Prostate gland (tissue), 2 donors: Measurements from ENCODE around the gene USP9X. TPM values are rescaled to one million over a fixed set of nuclear protein-coding genes. Genes with fewer than 3 reads are reported as not detected.
"Not testable (repeated sequence)": the region's sequence is repeated elsewhere in the genome, so short reads cannot be mapped to it uniquely, and the experiment has no call there.

Source experiments
- DNase-seq: peaks from one replicate; pipeline ENCODE4 v3.0.0-alpha.2; 2019; ENCODE audit warnings: low spot score
- H3K27ac ChIP-seq, 2 donors: fragments of 200-600 bp; sonication (generic); 2 replicates each; pipeline ENCODE4 v1.5.1; 2017 to 2019
- H3K27me3 ChIP-seq: fragments of 200-600 bp; sonication (generic); replicated peaks from 2 replicates; pipeline ENCODE4 v1.5.1; 2019; ENCODE audit not compliant: insufficient read depth
- H3K36me3 ChIP-seq, 2 donors: fragments of 200-600 bp; sonication (generic); 1 replicate in 1 of 2; 2 replicates in 1 of 2; pipeline versions ENCODE4 v1.5.1 to v1.8.1; 2017 to 2019
- H3K4me1 ChIP-seq: fragments of 200-600 bp; sonication (generic); replicated peaks from 2 replicates; pipeline ENCODE4 v1.5.1; 2019
- H3K4me3 ChIP-seq, 2 donors: fragments of 200-600 bp; sonication (generic); 2 replicates each; pipeline ENCODE4 v1.5.1; 2017 to 2019
- H3K9me3 ChIP-seq: fragments of 200-600 bp; sonication (generic); 2 replicates; pipeline ENCODE4 v1.5.1; 2017
- CTCF ChIP-seq, 4 experiments: fragments of 200-600 bp in 2 of 4; fragments of 450-650 bp in 2 of 4; sonication (generic) in 2 of 4; IDR thresholded peaks; 1 replicate in 3 of 4; 2 replicates in 1 of 4; pipeline ENCODE4 v1.5.1; 2016 to 2019; ENCODE audit warnings: antibody characterized with exemption in 4 of 4, mild to moderate bottlenecking in 2 of 4, moderate library complexity in 2 of 4
- POLR2A ChIP-seq: fragments of 450-650 bp; IDR thresholded peaks from one replicate; pipeline ENCODE4 v1.6.1; 2016; ENCODE audit warnings: antibody characterized with exemption, mild to moderate bottlenecking
- POLR2AphosphoS5 ChIP-seq: sonication (generic); formaldehyde crosslinking; IDR thresholded peaks from one replicate; pipeline ENCODE4 v1.6.1; 2017; ENCODE audit warnings: antibody characterized with exemption
- WGBS: methylation state at CpG from one replicate; pipeline ENCODE4 v1.1.5; 2018; 5-methylcytosine and 5-hydroxymethylcytosine counted together
- intact Hi-C: fragments of 100-400 bp; cut with DNase I; formaldehyde crosslinking; loops from one replicate; pipeline ENCODE4 v1.14.2; 2022
- total RNA-seq, 2 donors: library from RNA; depleted of rRNA; stranded (reverse); fragments of >200 nt; gene quantifications; one replicate each; pipeline ENCODE4 v1.1.0, GENCODE V29; 2016

The USP9X gene
- total RNA-seq, 2 donors from 2014 or later: 47.9 to 115 TPM

- H3K36me3 ChIP-seq: no peaks in the 10 kb centered on the region
- no peak overlapping the region for H3K27ac ChIP-seq
- no peak overlapping the region for H3K4me3 ChIP-seq
- intact Hi-C loops: no loop called here
- H3K9me3 ChIP-seq: no peaks in the 10 kb centered on the region
- TF ChIP-seq POLR2A (no peak), CTCF (IDR thresholded peaks at IDR 0.05) (no peak), POLR2AphosphoS5 (no peak)
- H3K27me3 ChIP-seq: no peaks in the 10 kb centered on the region
- DNase-seq: no peak
- no peaks in the 10 kb centered on the region for H3K4me1 ChIP-seq
Measured at GRCh38 chrX:41097326-41097725, 12.1 kb downstream of the USP9X start.

- DNase-seq: no peak
- no peak for TF ChIP-seq CTCF (IDR thresholded peaks at IDR 0.05)
- no peak for TF ChIP-seq POLR2A
- no peak for TF ChIP-seq POLR2AphosphoS5
- Histone ChIP-seq H3K27ac (no peak overlapping the region), H3K27me3 (no peaks in the 10 kb centered on the region), H3K4me1 (no peaks in the 10 kb centered on the region), H3K4me3 (no peak overlapping the region), H3K36me3 (no peaks in the 10 kb centered on the region), H3K9me3 (no peaks in the 10 kb centered on the region)
- intact Hi-C loops: no loop called here
- 39% methylated on average over 3 of the region's 3 CpGs for WGBS
Measured at GRCh38 chrX:41100200-41100599, 15.0 kb downstream of the USP9X start.

- intact Hi-C loops: no loop called here
- no peak overlapping the region for H3K4me3 ChIP-seq
- no peaks in the 10 kb centered on the region for H3K36me3 ChIP-seq
- H3K4me1 ChIP-seq: no peaks in the 10 kb centered on the region
- no peak for DNase-seq
- no peak overlapping the region for H3K27ac ChIP-seq
- WGBS: 96% methylated on average over 4 of the region's 4 CpGs
- TF ChIP-seq POLR2A (no peak), CTCF (IDR thresholded peaks at IDR 0.05) (no peak), POLR2AphosphoS5 (no peak)
- no peaks in the 10 kb centered on the region for H3K9me3 ChIP-seq
- no peaks in the 10 kb centered on the region for H3K27me3 ChIP-seq
Measured at GRCh38 chrX:41100819-41101218, 15.6 kb downstream of the USP9X start.

- no peaks in the 10 kb centered on the region for H3K9me3 ChIP-seq
- H3K4me3 ChIP-seq: no peak overlapping the region
- no peak for DNase-seq
- intact Hi-C loops: no loop called here
- WGBS: 81% methylated on average over 2 of the region's 2 CpGs
- no peaks in the 10 kb centered on the region for H3K27me3 ChIP-seq
- TF ChIP-seq POLR2AphosphoS5: no peak
- no peak for TF ChIP-seq POLR2A
- no peak for TF ChIP-seq CTCF (IDR thresholded peaks at IDR 0.05)
- H3K27ac ChIP-seq: no peak overlapping the region
- no peaks in the 10 kb centered on the region for H3K36me3 ChIP-seq
- no peaks in the 10 kb centered on the region for H3K4me1 ChIP-seq
Measured at GRCh38 chrX:41105005-41105404, 19.8 kb downstream of the USP9X start.

- H3K9me3 ChIP-seq, H3K4me3 ChIP-seq, H3K27me3 ChIP-seq, intact Hi-C loops, H3K27ac ChIP-seq, DNase-seq, H3K36me3 ChIP-seq, H3K4me1 ChIP-seq: not testable (repeated sequence)
- WGBS: 90% methylated on average over 3 of the region's 3 CpGs
Measured at GRCh38 chrX:41106257-41106656, 21.0 kb downstream of the USP9X start.
